Lower lobe of right lung (tissue), 2 donors: Measurements from ENCODE around the gene OSBPL2. TPM values are rescaled to one million over a fixed set of nuclear protein-coding genes. Genes with fewer than 3 reads are reported as not detected.

ENCODE experiments used
- ATAC-seq, 2 donors: fragments of 200-7000 bp; cut with Tn5 transposase; one replicate each; pipeline ENCODE4 v1.9.1; 2020 to 2022; ENCODE audit warnings: mild to moderate bottlenecking in 2 of 2, moderate library complexity in 2 of 2
- DNase-seq: peaks from one replicate; pipeline ENCODE4 v3.0.0-alpha.2; 2020
- H3K27ac ChIP-seq: fragments of 200-600 bp; one replicate; pipeline ENCODE4 v1.8.0; 2022
- H3K27me3 ChIP-seq: fragments of 200-600 bp; one replicate; pipeline ENCODE4 v1.8.0; 2022; ENCODE audit warnings: low read depth
- H3K36me3 ChIP-seq: fragments of 200-600 bp; one replicate; pipeline ENCODE4 v1.8.0; 2022; ENCODE audit warnings: mild to moderate bottlenecking
- H3K4me1 ChIP-seq: fragments of 200-600 bp; one replicate; pipeline ENCODE4 v1.8.0; 2022
- H3K4me3 ChIP-seq: fragments of 200-600 bp; one replicate; pipeline ENCODE4 v1.8.0; 2022; ENCODE audit warnings: mild to moderate bottlenecking
- H3K9me3 ChIP-seq: fragments of 200-600 bp; one replicate; pipeline ENCODE4 v1.8.0; 2022
- CTCF ChIP-seq: fragments of 200-600 bp; IDR thresholded peaks from one replicate; pipeline ENCODE4 v1.8.0; 2022; ENCODE audit warnings: antibody characterized with exemption, mild to moderate bottlenecking
- intact Hi-C: fragments of 100-400 bp; cut with DNase I; formaldehyde crosslinking; loops from one replicate; pipeline ENCODE4 v1.11.0; 2022
- total RNA-seq: library from RNA; stranded (reverse); fragmentation: NEBNext Ultra II Directional; extraction: Animal tissue kit (Norgen Biotek cat#: 25700); gene quantifications from one replicate; pipeline ENCODE4 v1.2.1, GENCODE V29; 2021
- donor health status: DM: no; HTN: yes; CAD: no; lungs with severe emphysema.

OSBPL2 gene
- total RNA-seq, 1 donor from 2014 or later = 56.0 TPM

GRCh38 chr20:62220666-62221568 is 17.4 kb upstream of the OSBPL2 start:
- no peak for DNase-seq
- peaks cover 91% of the 10 kb centered on the region for H3K27me3 ChIP-seq
- no peak overlapping the region for H3K27ac ChIP-seq
- H3K4me1 ChIP-seq = peaks cover 7% of the 10 kb centered on the region
- no peaks in the 10 kb centered on the region for H3K9me3 ChIP-seq
- H3K36me3 ChIP-seq = no peaks in the 10 kb centered on the region
- no peak for ATAC-seq
- H3K4me3 ChIP-seq = no peak overlapping the region
- no peak for TF ChIP-seq CTCF
- intact Hi-C loops = no loop called here

GRCh38 chr20:62222266-62222850 is 16.0 kb upstream of the OSBPL2 start:
- Histone ChIP-seq H3K9me3 (no peaks in the 10 kb centered on the region), H3K4me3 (no peak overlapping the region), H3K27ac (no peak overlapping the region), H3K4me1 (peaks cover 7% of the 10 kb centered on the region), H3K36me3 (no peaks in the 10 kb centered on the region), H3K27me3 (peaks cover 80% of the 10 kb centered on the region)
- intact Hi-C loops = no loop called here
- DNase-seq (no peak), ATAC-seq (no peak)
- no peak for TF ChIP-seq CTCF

GRCh38 chr20:62222972-62223371 is 15.3 kb upstream of the OSBPL2 start:
- H3K27me3 ChIP-seq = peaks cover 80% of the 10 kb centered on the region
- H3K4me1 ChIP-seq = peaks cover 7% of the 10 kb centered on the region
- no peaks in the 10 kb centered on the region for H3K9me3 ChIP-seq

GRCh38 chr20:62223571-62223970 is 14.8 kb upstream of the OSBPL2 start:
- H3K27me3 ChIP-seq = peaks cover 80% of the 10 kb centered on the region
- DNase-seq = no peak
- no peak for ATAC-seq
- TF ChIP-seq CTCF = no peak
- intact Hi-C loops = no loop called here
- H3K4me3 ChIP-seq = no peak overlapping the region
- H3K36me3 ChIP-seq = no peaks in the 10 kb centered on the region
- peaks cover 7% of the 10 kb centered on the region for H3K4me1 ChIP-seq
- H3K27ac ChIP-seq = no peak overlapping the region
- no peaks in the 10 kb centered on the region for H3K9me3 ChIP-seq

More at GRCh38 chr20:62222972-62223371, 15.3 kb upstream of the OSBPL2 start:
- intact Hi-C loops = no loop called here
- H3K36me3 ChIP-seq = no peaks in the 10 kb centered on the region
- H3K4me3 ChIP-seq = no peak overlapping the region
- ATAC-seq = no peak
- H3K27ac ChIP-seq = no peak overlapping the region
- no peak for DNase-seq
- TF ChIP-seq CTCF = no peak

- no peak overlapping the region for H3K4me3 ChIP-seq
- H3K36me3 ChIP-seq = no peaks in the 10 kb centered on the region
- TF ChIP-seq CTCF = no peak
- peaks cover 7% of the 10 kb centered on the region for H3K4me1 ChIP-seq
- no peaks in the 10 kb centered on the region for H3K9me3 ChIP-seq
- H3K27me3 ChIP-seq = peaks cover 74% of the 10 kb centered on the region
- DNase-seq = no peak
- intact Hi-C loops = no loop called here
- no peak for ATAC-seq
- no peak overlapping the region for H3K27ac ChIP-seq
Observed at GRCh38 chr20:62224113-62224855, 14.0 kb upstream of the OSBPL2 start.
